ENCODE measurements around the gene DCHS2.
A peak's percentile ranks its signal among the peaks of the same experiment; 100 is the strongest.

The DCHS2 gene

DNA sequence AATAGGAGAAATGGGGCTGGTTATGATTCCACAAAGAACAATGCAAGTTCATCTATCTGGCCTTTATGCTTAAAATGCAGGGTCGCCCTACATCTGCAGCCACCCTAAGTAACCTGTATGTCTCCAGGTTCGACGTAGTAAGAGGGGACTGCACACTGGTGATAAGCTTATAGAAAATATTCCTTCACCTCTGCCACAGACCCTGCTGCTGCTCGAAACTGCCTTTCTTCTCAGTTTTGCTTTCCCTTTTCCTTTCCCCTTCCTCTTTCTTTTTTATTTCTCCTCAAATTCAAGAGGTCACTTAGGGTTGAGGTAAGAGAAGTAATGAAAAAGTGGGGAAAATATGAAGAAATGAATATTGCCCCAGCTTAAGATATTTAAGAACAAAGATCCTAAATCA is 123.5 kb downstream of the DCHS2 start:
- no peak for DNase-seq

DNA sequence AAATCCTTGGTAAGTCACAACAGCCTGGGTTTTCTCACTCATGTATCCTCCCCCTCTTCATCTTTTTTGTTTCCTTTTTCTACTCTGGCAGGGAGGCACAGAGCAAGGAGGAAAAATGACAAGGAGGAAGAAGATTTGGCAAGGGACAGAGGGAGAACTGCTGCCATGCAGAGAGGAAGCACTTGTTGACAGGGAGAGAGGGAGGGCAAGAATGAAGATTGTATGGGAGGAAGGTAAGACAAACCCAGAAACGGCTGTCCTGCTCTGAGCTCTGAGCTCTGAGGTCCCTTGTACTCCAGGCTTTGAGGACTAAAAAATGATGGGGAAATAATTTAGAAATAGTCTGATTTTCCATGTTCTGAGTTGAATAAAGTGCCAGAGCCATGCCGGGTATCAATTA is 123.9 kb downstream of the DCHS2 start:
- DNase-seq: no peak

DNA sequence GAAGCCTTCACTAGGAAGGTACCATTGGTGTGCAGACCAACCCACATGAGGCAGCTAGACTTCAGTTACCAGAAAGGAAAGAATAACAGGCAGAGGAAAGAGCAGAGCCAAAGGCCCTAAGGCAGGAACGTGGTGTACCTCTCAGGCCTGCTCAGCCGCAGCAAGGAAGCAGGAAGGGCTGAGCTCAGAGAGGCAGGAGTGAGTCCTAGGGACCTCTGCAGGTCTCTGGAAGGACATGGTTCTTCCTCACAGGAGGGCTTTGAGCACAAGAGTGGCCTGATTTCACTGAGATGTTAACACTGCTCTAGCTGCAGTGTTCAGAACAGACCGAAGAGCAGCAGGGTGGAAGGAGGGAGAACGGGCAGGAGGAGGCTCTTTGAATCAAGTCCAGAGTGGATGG is 124.6 kb downstream of the DCHS2 start:
- DNase-seq: no peak

DNA sequence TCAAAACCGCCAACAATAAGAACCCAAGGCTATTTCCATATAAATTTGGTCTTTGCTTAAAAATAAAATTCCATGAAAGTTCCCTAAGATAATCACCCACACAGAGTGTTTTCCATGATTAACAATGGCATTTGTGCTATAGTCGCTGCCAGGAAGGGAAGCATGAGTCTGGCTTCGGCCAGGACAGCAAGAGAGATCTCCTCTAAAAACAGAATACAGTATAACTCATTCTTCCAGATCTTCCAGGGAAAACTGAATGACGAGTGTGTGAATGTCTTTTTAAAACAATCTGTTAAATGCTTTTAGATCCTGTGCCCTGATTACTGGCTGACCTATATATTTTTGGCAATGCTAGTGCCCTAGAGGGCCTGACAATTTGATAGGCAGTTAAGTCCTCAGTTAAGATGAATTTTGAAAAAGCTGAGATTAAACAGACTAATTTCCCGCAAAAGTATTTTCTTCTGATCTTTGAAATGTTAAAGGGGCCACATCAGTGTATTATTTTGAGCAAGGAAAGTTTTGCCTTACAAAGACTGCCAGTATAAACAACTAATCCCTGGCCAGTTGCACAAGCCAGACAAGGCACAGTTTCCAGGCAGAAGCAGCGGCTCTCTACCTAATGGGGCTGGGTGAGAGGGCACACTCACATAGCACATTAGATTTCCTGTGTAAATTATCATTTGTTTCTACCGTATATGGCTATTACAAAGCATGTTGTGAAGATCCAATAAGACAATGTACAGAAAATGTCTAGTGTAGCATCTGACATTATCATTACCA is 127.3 kb downstream of the DCHS2 start:
- DNase-seq: no peak

DNA sequence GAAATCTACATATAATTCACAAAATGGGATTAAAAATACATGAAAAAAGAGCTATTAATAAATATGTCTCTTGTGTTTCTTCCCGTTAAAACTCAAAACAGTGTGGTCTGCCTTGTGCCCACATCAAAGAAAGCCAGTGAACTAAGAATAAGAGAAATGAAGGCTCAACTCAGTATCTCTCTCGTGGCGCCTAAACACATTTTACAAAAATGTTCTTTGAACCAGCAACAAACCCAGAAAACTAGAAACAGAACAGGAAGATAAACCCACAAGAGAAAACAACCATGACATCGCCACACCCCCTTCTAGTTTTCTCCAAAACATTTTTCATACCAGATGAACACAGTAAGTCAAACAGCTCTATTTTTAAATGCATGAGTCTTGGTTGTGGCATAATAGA is 130.1 kb downstream of the DCHS2 start:
- DNase-seq: no peak

DNA sequence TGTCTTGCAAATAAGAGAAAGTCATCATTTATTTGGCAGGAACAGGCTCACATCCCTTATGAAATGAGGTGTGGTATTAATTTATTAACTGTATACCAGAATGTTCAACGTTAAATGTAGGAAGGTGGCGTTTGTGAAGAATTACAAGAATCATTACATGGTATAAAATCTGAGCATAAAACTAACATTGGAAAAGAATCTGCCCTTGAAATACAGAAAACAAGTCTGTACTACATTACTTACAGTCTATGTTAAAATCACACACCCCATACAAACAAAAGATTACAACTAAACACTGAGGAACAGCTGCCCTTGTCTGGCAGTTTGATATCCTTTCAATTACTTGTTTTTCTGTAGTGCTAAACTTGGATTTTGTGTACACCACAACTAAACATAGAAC is 131.1 kb downstream of the DCHS2 start:
- DNase-seq: no peak

DNA sequence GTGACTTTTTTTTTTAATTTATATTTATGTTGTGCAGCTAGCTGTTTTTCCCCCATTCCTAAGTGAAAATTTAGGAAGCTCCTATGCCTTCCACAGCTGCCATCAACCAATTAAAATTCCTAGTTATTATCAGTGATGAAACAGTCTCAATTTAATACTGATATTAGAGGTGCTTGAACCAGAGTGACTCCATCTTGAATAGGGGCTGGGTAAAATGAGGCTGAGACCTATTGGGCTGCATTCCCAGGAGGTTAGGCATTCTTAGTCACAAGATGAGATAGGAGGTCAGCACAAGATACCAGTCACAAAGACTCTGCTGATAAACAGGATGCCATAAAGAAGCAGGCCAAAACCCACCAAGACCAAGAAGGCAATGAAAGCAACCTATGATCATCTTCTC is 136.7 kb downstream of the DCHS2 start:
- DNase-seq: no peak

DNA sequence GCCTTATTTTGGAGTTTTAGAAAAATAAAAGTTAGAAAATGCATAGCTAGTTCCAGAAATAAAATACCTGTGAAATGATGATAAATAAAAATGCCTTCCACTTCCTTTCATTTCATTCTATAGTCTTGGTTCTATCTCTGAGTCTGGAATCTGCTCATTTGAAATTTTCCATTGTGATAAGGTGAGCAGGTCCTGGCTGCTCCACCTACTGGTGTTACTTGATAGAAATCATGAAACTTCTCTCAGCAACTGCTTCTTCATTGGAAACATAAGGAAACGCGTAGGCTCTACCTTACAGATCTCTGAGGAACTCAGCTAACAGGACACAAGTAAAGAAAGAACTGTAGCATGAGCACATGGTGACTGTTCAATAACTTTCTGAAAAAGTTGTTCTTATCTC is 141.8 kb downstream of the DCHS2 start:
- DNase-seq: peak in 1 of 2 experiments; percentile 3

DNA sequence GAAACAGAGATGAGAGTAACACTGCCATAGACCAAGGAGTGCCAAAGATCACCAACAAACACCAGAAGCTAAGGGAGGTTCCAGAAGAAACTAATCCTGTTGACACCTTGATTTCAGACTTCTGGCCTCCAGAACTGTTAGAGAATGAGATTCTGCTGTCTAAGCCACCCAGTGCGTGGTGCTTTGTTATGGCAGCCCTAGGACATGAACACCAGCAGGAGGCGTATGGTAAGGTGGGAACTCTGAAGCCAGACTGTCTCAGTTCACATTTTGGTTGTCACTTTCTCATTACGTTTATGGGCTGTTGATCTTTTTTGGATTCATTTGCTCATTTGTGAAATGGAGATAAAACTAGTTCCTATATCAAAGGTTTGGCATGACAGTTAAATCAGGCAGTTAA is 142.9 kb downstream of the DCHS2 start:
- no peak for DNase-seq

DNA sequence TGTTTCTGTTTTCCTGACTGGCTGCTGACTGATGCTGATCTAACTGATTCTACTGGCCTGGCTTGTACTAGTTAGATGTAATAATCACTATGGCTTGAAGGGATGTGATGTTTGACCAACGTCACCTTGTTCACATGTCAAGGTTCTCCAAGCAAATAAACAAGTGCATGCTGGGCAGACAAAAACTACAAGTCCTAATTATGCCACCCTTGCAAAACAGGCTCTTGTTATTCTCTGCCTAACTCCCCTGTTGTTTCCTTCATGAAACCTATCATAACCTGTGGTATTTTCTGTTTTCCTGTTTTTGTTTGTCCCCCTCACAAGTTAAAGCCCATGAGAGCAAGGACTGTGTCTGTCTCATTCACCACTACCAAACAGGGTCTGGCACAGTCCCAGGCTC is 146.2 kb downstream of the DCHS2 start:
- DNase-seq: no peak

DNA sequence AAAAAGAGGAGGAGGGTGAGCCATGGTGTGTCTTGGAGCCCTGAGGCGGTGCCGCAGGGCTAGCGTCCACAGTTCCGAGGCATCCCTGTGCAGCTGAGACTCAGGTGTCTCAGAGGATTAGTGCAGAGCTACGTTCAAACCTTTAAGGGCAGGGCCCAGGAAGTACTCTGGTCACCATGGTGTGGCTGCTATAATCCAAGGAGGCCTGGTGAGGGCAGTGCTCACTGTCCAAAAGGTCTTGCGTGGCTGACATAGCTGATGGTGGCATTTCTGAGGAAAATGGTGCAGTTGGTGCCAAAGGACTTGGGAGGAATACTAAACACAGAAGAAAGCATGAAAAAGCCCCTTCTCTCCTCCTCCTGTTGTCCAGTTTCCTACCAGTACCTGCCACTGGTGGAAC is 146.9 kb downstream of the DCHS2 start:
- no peak for DNase-seq

DNA sequence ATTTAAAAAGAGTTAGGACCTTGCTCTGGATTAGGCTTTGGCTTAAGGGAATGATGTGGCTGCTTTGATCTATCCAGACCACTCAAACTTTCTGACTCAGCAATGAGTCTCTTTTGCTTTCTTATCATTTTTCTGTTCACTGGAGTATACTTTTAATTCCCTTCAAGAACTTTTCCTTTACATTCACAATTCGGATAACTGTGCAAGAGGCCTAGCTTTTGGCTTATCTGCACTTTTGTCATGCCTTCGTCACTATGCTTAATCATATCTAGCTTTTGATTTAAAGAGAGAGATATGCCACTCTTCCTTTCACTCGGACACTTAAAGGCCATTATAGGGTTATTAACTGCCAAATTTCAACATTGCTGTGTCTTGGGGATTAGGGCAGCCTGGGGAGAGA is 147.9 kb downstream of the DCHS2 start:
- DNase-seq: no peak

DNA sequence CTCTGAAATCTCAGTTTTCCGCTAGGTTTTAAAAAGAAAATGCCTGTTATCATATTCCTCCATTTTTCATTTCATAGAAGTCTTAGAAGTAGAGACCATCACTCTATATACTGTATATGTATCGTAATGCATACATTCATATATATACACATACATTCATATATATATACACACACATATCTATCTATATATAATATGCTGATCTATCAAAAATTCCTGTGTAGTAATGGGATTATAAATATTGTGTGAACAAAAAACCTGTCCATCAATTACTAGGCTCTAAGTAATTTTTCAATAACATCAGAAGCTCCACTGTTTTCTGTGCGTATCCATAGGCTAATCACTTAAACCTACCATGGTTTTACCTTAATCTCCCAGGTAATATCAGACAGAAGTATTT is 150.2 kb downstream of the DCHS2 start:
- DNase-seq: no peak

DNA sequence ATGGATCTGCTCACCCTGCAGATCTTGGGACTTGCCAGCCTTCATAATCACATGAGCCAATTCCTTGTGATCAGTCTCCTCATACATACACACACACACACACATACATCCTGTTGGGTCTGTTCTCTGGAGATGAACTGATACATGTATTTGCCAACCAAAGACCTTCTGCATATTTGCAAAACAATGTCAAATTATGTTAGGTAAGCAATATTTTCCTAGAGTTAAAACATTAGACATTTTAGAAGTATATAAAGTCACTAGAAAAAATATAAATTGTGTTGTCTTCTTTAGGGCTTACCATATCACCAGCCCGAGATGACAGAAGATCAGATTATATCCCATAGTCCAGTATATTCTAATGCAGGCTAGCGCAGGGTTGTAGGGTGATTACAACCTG is 156.0 kb downstream of the DCHS2 start:
- DNase-seq: no peak

DNA sequence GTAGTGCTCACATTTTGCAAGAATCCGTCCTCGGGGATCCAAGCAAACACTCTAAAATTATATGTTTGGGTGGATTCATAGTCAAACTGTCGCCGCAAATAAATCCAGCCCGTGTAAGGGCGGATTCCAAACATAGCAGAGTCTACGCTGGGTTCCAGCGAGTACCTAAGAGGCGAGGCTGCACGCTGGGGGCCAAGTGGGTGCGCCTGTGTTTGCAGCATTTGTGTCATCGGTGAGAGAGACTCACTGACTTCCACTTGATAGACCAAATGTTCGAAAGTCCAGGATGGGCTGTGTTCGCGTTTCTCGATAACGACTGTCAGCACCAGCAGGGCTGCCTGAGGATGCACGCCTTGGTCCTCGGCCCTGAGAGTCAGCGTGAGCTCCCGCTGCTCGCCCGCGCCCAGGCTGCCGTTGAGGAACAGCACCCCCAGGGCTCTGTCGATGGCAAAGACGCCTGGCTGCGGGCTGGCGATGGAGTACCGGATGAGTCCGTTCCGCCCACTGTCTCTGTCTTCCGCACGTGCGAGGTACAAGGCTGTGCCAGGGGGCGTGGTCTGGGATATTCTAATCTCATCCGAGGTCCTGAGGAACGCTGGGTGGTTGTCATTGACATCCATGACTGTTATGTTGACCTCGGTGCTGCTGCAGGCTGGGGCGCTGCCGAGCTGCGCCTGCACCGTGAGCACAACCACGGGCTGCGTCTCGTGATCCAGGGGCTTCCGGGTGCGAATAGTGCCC is 158.7 kb downstream of the DCHS2 start:
- no peak for DNase-seq

DNA sequence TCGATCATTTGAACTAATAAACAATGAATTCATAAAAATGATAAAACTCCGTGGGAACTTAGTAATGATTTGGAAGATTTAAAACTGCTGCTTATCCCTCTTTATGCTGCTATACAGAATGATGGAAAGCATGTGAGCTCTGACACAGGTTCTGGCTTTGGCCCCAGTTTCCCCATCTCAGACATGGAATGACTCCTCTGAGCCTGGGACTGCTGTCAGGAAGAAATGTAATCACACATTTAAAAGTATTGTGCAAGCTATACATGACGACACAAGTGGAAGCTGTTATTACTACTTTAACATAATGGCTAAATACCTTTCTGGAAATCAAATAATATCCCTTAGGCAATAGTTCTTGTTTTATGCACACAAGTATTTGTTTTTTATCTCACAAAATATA is 161.7 kb downstream of the DCHS2 start:
- no peak for DNase-seq

DNA sequence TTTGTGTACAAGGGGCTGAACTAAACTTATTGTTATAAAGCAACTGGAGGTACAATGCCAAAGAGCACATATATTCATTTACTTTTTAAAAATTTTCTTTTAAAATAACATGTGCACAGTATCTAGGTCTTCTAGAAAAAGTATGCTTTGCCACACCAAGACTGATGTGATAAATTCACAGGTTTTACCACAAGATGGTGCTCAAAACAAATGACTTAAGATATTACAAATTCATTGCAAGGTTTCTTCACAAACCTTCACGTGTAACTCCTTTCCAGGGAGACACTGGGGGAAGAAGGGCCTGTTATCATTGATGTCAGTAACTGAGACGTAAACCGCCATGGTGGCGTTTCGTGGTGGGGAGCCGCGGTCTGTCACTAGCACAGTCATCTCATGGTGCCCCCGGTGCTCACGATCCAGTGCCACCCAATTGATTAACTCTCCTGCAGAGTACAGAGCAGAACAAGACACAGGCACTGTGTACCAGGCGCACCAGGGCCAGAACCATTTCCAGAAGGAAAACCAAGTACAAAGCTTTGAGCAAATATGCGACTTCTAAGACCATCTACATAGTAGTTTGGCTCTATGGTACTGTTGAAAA is 162.2 kb downstream of the DCHS2 start:
- DNase-seq: peak in 1 of 2 experiments; percentile 4

DNA sequence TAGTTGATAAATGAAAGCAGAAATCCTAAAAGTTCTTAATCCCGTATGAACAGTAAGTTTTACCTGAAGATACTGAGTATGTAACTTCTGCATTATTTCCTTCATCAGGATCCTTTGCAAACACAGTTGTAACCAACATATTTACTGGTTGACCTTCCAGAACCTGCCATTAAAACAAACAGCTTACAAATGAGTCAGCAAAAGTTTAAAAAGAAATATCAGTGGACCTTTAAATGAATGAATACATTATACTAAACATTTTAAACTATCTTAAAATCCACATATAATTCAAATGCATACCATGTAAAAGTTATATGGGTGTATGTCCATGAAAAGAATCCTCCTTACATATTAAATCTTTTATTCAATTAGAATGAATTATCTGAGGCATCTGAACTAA is 163.6 kb downstream of the DCHS2 start:
- DNase-seq: no peak

DNA sequence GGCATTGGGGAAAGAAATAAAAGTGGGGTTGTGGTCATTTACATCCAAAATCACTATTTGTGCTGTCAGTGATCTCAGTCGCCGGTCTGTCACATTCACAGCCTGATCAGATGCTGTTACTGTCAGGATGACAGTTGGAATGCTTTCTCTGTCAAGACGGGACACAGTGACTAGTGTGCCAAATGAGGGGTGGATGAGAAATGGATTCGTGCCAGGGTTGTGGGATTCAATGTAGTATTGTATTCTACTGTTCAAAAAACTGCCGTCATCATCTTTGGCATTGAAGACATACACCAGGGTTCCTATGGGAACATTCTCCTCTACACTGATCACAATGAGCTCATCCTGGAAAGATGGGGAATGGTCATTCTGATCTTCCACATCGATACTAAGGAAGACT is 171.1 kb downstream of the DCHS2 start:
- no peak for DNase-seq

DNA sequence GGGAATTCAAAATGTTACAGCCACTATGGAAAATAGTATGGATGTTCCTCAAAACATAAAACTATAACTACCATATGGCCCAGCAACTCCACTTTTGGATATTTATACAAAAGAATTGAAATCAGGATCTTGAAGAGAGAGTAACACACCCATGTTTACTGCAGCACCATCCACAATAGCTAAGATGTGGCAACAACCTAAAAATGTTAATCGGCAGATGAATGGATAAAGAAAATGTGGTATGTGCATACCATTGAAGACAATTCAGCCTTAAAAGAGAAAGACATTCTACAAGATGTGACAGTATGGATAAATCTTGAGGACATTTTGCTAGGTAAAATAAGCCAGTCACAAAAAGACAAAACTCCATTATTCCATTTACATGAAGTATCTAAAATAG is 171.9 kb downstream of the DCHS2 start:
- no peak for DNase-seq

DNA sequence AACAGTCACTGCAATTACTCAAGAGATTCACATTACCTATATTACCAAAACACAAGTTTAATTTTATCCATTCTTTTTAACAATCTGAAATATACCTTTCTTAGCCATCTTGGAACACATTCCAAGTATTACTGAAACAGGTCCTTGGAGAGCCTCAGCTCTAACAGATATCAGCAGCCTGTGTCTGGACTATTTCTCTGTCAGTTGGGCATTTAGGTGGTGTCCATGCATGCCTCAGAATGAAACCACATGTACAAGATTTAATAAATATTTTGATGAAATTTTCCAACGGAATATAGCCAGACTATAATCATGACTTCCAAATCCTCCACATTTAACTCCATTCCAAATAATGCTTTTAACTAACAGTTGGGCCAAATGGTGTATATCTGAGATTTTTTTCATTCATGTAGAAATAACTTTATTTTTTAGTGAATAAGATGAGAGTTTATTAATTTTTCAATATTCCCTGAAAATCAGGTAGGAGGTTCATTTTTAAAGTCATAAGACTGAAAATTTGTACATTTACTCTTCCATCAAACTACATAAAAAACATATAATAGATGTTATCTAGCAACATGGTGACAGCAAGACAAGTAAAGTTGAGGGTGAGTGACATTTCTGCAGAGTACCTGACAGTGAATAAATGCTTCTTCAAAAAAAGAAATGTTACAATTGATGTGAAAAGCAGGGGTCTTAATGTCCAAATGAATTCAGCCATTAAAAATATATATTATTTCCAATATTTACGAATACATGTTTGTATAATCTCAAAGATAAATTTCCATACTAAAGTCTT is 174.2 kb downstream of the DCHS2 start:
- no peak for DNase-seq

DNA sequence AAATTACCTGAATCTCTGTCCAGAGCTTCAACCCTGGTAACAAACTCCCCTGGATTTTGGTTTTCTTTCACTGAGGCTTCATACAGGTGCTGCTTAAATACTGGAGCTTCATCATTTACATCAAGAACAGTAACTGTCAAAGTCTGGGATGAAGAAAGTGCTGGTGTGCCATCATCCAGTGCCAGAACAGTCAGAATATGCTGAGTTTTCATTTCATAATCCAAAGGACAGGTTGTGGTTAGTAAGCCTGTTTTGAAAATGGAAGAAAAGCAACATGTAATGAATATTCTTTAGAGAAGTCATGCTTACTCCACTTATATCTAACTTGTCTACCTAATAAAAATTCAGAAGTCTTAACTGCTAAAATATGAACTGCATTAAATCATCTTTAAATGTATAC is 175.9 kb downstream of the DCHS2 start:
- DNase-seq: no peak

DNA sequence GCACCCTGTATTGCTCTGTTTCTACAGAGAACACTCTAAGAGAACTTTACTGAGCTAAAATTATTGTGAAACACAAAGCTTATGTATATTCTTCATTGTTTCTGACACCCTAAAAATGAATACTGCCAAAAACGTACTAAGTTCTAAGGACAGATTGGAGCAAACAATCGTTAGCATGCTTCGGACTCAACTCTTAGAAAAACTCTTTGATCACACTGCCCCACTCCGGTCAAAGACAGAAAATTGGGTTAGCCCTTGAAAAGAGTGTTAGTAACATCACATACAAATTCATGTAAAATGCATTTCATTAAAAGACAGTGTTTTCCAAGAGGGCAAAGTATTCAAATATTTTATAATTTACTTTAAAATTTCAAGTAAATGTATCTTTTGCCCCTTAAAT is 177.4 kb downstream of the DCHS2 start:
- DNase-seq: peak in 1 of 2 experiments; percentile 11

Measured in SW 1271 (cell line).